Stimulated activated naive B cell treated with anti-CD40 and anti-IgM and Interleukin-4, amounts not matched to agents 10 μg/mL and 1 μg/mL and 100 μg/mL, for 72 hours (primary cell): ENCODE results near the gene TPI1.
A peak's percentile ranks its signal among the peaks of the same experiment; 100 is the strongest.

Source experiments
- ATAC-seq, 2 donors: fragments of 150-1000 bp; cut with Tn5 transposase; replicated peaks; 2 replicates each; pipeline ENCODE4 v1.10.0; 2021; ENCODE audit warnings: moderate library complexity in 1 of 2
- DNase-seq: peaks from one replicate; pipeline ENCODE4 v3.0.0; 2021
- H3K27ac Mint-ChIP-seq: one replicate; pipeline ENCODE4 v1.8.0; 2022; ENCODE audit warnings: mild to moderate bottlenecking, mixed read lengths
- H3K27me3 Mint-ChIP-seq, 2 donors: one replicate each; pipeline ENCODE4 v1.8.0; 2022; ENCODE audit warnings: mixed read lengths in 2 of 2
- H3K36me3 Mint-ChIP-seq, 2 donors: one replicate each; pipeline ENCODE4 v1.8.0; 2022; ENCODE audit warnings: mixed read lengths in 2 of 2, mild to moderate bottlenecking in 1 of 2
- H3K4me1 Mint-ChIP-seq, 2 donors: one replicate each; pipeline ENCODE4 v1.8.0; 2022; ENCODE audit warnings: mixed read lengths in 2 of 2, mild to moderate bottlenecking in 1 of 2
- H3K4me3 Mint-ChIP-seq, 2 donors: one replicate each; pipeline ENCODE4 v1.8.0; 2022; ENCODE audit warnings: mild to moderate bottlenecking in 2 of 2, mixed read lengths in 2 of 2, moderate library complexity in 1 of 2
- H3K9me3 Mint-ChIP-seq, 2 donors: one replicate each; pipeline ENCODE4 v1.8.0; 2022; ENCODE audit warnings: mixed read lengths in 2 of 2, mild to moderate bottlenecking in 1 of 2

TPI1 gene

DNA sequence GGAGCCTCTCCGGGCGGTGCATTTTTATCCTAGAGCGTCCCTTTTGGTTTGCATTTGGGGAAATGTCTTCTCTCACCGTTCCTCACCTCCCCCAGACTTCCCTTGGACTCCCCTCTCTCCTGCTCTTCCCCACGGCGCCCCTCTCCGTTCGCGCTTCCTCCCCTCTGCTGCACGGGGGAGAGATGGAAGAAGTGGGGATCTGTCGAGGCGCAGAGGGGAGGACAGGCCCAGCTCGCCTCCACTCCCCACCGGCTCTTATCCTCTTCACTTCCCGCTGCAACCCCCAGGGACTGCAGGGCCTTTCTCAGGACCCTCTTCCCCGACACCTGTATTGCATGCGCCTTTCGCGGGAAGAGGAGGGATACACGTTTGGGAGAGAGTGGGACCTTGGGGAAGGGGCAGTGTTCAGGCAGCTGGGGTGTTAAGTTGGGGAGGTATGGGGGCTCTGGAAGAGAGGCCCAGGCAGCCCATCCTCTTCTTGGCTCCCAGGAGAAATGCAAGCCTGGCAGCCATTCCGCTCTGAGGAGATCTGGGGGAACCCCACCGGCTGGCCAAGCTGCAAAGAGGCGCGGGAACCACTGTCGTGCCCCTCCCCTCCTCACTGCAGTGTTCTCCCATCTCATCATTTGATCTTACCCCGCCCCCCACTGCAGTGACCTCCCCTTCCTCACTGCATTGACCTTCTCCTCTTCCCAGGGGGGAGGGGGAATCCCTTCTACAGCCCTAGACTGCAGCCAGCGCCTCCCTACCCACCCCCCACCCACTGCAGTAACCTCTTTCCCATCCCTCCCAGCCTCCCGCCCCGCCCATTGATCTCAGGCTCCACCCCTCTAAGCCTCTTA, 47.8 kb downstream of the TPI1 start:
- Mint-ChIP-seq H3K4me1 (peaks cover 21 to 27% of the 10 kb centered on the region in 2 donors), H3K27me3 (peaks cover 7 to 10% of the 10 kb centered on the region in 2 donors), H3K4me3 (peak overlapping the region; percentile 91 to 92), H3K36me3 (peaks cover 9 to 21% of the 10 kb centered on the region in 2 donors), H3K9me3 (no peaks in the 10 kb centered on the region), H3K27ac (peak overlapping the region; percentile 93)
- DNase-seq (no peak), ATAC-seq (peak; percentile 12 to 23)

DNA sequence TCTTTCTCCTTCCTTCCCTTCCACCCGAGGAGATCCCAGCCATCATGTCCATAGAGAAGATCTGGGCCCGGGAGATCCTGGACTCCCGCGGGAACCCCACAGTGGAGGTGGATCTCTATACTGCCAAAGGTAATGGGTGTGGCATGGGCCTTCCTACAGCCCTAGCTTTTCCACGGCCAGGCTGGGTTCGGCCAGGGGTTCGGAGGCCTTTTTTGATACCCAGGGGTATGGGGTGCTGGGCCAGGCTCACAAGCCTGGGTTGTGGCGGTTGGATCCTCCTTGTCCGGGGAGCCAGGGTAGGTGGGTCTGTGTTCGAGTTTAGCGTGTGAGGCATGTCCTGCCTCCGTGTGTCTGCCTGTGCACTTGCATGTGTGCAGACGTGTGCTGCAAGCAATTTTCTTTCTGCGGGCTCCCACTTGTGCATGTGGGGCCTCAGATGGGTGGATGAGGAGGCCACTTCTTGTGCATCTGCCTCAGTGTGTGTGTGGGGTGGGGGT, 48.5 kb downstream of the TPI1 start:
- Mint-ChIP-seq H3K27ac (peak overlapping the region; percentile 0), H3K4me3 (peak overlapping the region; percentile 91 to 92), H3K4me1 (peaks cover 21 to 27% of the 10 kb centered on the region in 2 donors), H3K36me3 (peaks cover 9 to 22% of the 10 kb centered on the region in 2 donors), H3K27me3 (peaks cover 7 to 10% of the 10 kb centered on the region in 2 donors), H3K9me3 (no peaks in the 10 kb centered on the region)
- no peak for DNase-seq
- no peak for ATAC-seq

DNA sequence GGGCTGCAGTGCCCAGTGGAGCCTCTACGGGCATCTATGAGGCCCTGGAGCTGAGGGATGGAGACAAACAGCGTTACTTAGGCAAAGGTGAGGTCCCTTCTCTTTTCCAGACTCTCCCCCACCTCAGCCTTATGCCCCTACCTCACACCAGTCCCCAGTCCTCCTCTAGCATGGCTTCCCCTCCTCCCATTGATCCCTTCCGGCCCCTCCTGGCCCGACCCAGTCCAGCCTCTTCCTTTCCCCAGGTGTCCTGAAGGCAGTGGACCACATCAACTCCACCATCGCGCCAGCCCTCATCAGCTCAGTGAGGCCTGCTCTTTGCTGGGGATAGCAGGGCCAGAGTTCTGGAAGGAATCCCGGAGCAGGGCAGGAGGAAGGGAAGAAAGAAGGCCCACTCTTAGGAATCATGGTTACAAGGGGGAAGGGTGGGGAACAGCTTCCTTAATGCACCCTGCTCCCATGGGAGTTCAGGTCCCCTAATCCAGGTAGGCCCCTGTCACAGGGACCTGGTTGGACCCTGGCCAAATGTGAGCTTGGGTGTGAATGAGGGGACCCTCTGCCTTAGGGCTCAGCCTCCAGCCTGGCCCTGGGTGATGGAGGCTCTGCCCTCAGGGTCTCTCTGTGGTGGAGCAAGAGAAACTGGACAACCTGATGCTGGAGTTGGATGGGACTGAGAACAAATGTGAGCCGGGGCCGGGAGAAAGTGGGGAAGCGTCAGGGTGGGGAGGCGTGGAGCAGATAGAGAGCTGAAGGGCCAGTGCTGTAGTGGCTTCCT, 49.3 kb downstream of the TPI1 start:
- Mint-ChIP-seq H3K27ac (no peak overlapping the region), H3K36me3 (peaks cover 9 to 22% of the 10 kb centered on the region in 2 donors), H3K4me1 (peaks cover 26 to 30% of the 10 kb centered on the region in 2 donors), H3K4me3 (no peak overlapping the region), H3K27me3 (peaks cover 7 to 10% of the 10 kb centered on the region in 2 donors), H3K9me3 (no peaks in the 10 kb centered on the region)
- no peak for ATAC-seq
- DNase-seq: no peak

DNA sequence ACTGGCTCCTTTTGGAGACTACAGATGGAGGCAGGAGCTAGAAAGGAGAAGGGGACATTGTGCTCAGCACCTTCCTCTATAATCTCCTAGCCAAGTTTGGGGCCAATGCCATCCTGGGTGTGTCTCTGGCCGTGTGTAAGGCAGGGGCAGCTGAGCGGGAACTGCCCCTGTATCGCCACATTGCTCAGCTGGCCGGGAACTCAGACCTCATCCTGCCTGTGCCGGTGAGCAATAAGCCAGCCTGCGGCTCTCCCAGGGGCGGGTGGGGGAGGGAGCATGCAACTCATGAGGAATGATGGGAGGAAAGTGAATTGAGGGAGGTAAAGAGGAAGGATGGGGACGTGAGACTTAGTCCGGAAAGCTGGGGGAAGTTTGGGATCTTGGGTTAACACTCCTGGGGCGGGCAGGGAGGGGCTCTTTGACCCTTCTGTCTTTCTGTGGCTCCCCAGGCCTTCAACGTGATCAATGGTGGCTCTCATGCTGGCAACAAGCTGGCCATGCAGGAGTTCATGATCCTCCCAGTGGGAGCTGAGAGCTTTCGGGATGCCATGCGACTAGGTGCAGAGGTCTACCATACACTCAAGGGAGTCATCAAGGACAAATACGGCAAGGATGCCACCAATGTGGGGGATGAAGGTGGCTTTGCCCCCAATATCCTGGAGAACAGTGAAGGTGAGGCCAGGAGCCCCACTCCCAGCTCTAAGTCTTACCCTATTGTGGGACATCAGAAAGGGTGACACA, 50.3 kb downstream of the TPI1 start:
- no peaks in the 10 kb centered on the region for H3K9me3 Mint-ChIP-seq
- DNase-seq (no peak), ATAC-seq (no peak)
- H3K27me3 Mint-ChIP-seq: peaks cover 4 to 8% of the 10 kb centered on the region in 2 donors
- peaks cover 9 to 26% of the 10 kb centered on the region in 2 donors for H3K36me3 Mint-ChIP-seq
- peak overlapping the region; percentile 73 for H3K27ac Mint-ChIP-seq
- H3K4me1 Mint-ChIP-seq: peaks cover 37 to 41% of the 10 kb centered on the region in 2 donors
- no peak overlapping the region for H3K4me3 Mint-ChIP-seq

DNA sequence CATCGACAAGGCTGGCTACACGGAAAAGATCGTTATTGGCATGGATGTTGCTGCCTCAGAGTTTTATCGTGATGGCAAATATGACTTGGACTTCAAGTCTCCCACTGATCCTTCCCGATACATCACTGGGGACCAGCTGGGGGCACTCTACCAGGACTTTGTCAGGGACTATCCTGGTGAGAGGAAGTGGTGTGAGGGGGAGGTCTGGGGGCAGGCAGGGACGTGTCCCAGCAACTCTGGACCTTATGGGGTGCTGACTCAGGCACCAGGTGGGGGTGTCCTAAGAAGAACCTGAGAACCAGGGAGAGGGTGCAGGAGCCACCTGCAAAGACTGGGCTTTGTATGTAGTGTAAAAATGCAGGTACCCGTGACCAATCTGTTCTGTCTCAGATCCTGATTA, 52.3 kb downstream of the TPI1 start:
- ATAC-seq (no peak), DNase-seq (no peak)
- Mint-ChIP-seq H3K4me1 (peaks cover 49 to 56% of the 10 kb centered on the region in 2 donors), H3K9me3 (no peaks in the 10 kb centered on the region), H3K27ac (no peak overlapping the region), H3K36me3 (peaks cover 12 to 31% of the 10 kb centered on the region in 2 donors), H3K4me3 (no peak overlapping the region), H3K27me3 (no peaks in the 10 kb centered on the region)
